GM12891 (cell line): Measurements from ENCODE around the gene SPTA1.

Experiments
- DNase-seq: peaks from one replicate; pipeline ENCODE4 v3.0.0; 2011; ENCODE audit warnings: low spot score; ENCODE audit not compliant: insufficient read length
- FAIRE-seq: peaks from 2 replicates; lab custom pipeline; 2011; peaks lifted over from hg19 to GRCh38; lab: Jason Lieb, UNC
- PAX5 ChIP-seq: IDR thresholded peaks from 2 replicates; pipeline ENCODE4 v1.6.1; 2011; ENCODE audit warnings: low read length, moderate library complexity, mild to moderate bottlenecking; ENCODE audit not compliant: insufficient read depth, severe bottlenecking
- POLR2A ChIP-seq: IDR thresholded peaks from 2 replicates; pipeline ENCODE4 v1.6.1; 2011; ENCODE audit warnings: low read depth, low read length, control low read depth
- POLR2AphosphoS5 ChIP-seq: IDR thresholded peaks from 2 replicates; pipeline ENCODE4 v1.6.1; 2011; ENCODE audit warnings: low read depth, low read length, control low read depth
- POU2F2 ChIP-seq: IDR thresholded peaks from 2 replicates; pipeline ENCODE4 v1.6.1; 2011; ENCODE audit warnings: low read depth, mild to moderate bottlenecking, control low read depth, low read length, moderate library complexity
- SPI1 ChIP-seq: IDR thresholded peaks from 2 replicates; pipeline ENCODE4 v1.6.1; 2011; ENCODE audit warnings: low read depth, low read length, control low read depth
- TAF1 ChIP-seq: IDR thresholded peaks from 2 replicates; pipeline ENCODE4 v1.6.1; 2011; ENCODE audit warnings: low read depth, low read length, control low read depth

The SPTA1 gene

GRCh38 chr1:158652721-158653334 is 33.7 kb downstream of the SPTA1 start:
- no peak for TF ChIP-seq TAF1
- TF ChIP-seq SPI1: no peak
- TF ChIP-seq POLR2AphosphoS5: no peak
- no peak for TF ChIP-seq PAX5
- no peak for TF ChIP-seq POU2F2
- TF ChIP-seq POLR2A: no peak
- no peak for FAIRE-seq
- no peak for DNase-seq

- no peak for DNase-seq
- no peak for FAIRE-seq
- TF ChIP-seq POLR2A (no peak), PAX5 (no peak), POLR2AphosphoS5 (no peak), POU2F2 (no peak), TAF1 (no peak), SPI1 (no peak)
Observed at GRCh38 chr1:158649052-158649451, 37.5 kb downstream of the SPTA1 start.

GRCh38 chr1:158646465-158646864 is 40.0 kb downstream of the SPTA1 start:
- DNase-seq: no peak
- no peak for FAIRE-seq
- TF ChIP-seq TAF1: no peak
- TF ChIP-seq SPI1: no peak
- TF ChIP-seq POU2F2: no peak
- TF ChIP-seq POLR2A: no peak
- no peak for TF ChIP-seq PAX5
- TF ChIP-seq POLR2AphosphoS5: no peak

- TF ChIP-seq POU2F2: no peak
- TF ChIP-seq POLR2A: no peak
- TF ChIP-seq TAF1: no peak
- TF ChIP-seq PAX5: no peak
- no peak for TF ChIP-seq POLR2AphosphoS5
- FAIRE-seq (no peak), DNase-seq (no peak)
Observed at GRCh38 chr1:158644449-158644848, 42.1 kb downstream of the SPTA1 start.

DNA sequence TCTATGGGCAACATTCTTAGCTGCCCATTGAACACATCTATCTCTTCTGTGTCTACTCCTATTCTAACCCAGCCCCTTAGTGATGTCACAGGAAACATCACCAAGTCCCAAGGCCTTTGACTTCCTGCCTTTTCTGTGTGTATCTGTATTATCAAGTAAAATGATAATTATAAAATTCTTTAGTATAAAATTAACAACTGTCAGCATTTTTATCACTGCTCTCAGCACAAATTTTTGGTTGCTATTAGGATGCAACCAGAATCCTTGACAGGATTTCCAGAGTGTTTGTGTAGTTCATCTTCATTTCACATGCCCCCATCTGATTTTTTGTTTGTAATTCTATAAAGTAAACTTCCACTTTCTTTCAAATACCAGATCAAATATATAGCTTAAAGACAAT is 47.6 kb downstream of the SPTA1 start:
- TF ChIP-seq SPI1 (no peak), POU2F2 (no peak), TAF1 (no peak), PAX5 (no peak), POLR2AphosphoS5 (no peak)
- FAIRE-seq (no peak), DNase-seq (no peak)

- DNase-seq (no peak), FAIRE-seq (no peak)
- TF ChIP-seq POLR2A (no peak), SPI1 (no peak), TAF1 (no peak), POU2F2 (no peak), PAX5 (no peak), POLR2AphosphoS5 (no peak)
Observed at GRCh38 chr1:158638146-158638545, 48.4 kb downstream of the SPTA1 start.

- no peak for FAIRE-seq
- no peak for TF ChIP-seq POLR2AphosphoS5
- no peak for TF ChIP-seq PAX5
- TF ChIP-seq TAF1: no peak
- TF ChIP-seq SPI1: no peak
- TF ChIP-seq POLR2A: no peak
- TF ChIP-seq POU2F2: no peak
Observed at GRCh38 chr1:158613764-158614163, 72.8 kb downstream of the SPTA1 start.

GRCh38 chr1:158611916-158612315 is 74.6 kb downstream of the SPTA1 start:
- TF ChIP-seq SPI1: no peak
- TF ChIP-seq TAF1: no peak
- no peak for TF ChIP-seq POLR2A
- TF ChIP-seq PAX5: no peak
- TF ChIP-seq POU2F2: no peak
- no peak for TF ChIP-seq POLR2AphosphoS5
- FAIRE-seq: no peak
- no peak for DNase-seq

More at GRCh38 chr1:158613764-158614163, 72.8 kb downstream of the SPTA1 start:
- no peak for DNase-seq

GRCh38 chr1:158607296-158607695 is 79.2 kb downstream of the SPTA1 start:
- TF ChIP-seq POLR2A (no peak), SPI1 (no peak), POU2F2 (no peak), POLR2AphosphoS5 (no peak), PAX5 (no peak), TAF1 (no peak)
- no peak for FAIRE-seq
- DNase-seq: no peak

GRCh38 chr1:158604968-158605367 is 81.5 kb downstream of the SPTA1 start, which contains the start of gene OR10Z1:
Gene OR10Z1, plus strand, starts transcription at chr1:158605268. Its CDS starts 1,171 bp downstream, at chr1:158606439.
- TF ChIP-seq PAX5 (no peak), TAF1 (no peak), POLR2A (no peak), SPI1 (no peak), POU2F2 (no peak), POLR2AphosphoS5 (no peak)
- no peak for DNase-seq
- no peak for FAIRE-seq
